Breast epithelium (tissue), 4 donors: ENCODE results near the gene CUL9. TPM values are rescaled to one million over a fixed set of nuclear protein-coding genes. Genes with fewer than 3 reads are reported as not detected.

Experiments used
- DNase-seq, 2 donors: peaks; one replicate each; pipeline ENCODE4 v3.0.0-alpha.2; 2019; ENCODE audit warnings: low spot score in 2 of 2
- H3K27ac ChIP-seq, 2 donors: fragments of 200-600 bp; sonication (generic) in 1 of 2; one replicate each; pipeline ENCODE4 v1.5.1; 2016 to 2019; ENCODE audit warnings: mild to moderate bottlenecking in 1 of 2
- H3K27me3 ChIP-seq, 2 donors: fragments of 200-600 bp; sonication (generic) in 1 of 2; one replicate each; pipeline versions ENCODE4 v1.5.1 to v1.6.0; 2017 to 2019; ENCODE audit warnings: control low read depth in 1 of 2, mild to moderate bottlenecking in 1 of 2
- H3K36me3 ChIP-seq: fragments of 200-600 bp; one replicate; pipeline ENCODE4 v1.5.1; 2019
- H3K4me1 ChIP-seq, 2 donors: fragments of 200-600 bp; sonication (generic); one replicate each; pipeline ENCODE4 v1.5.1; 2016 to 2019; ENCODE audit warnings: control low read depth in 1 of 2
- H3K4me3 ChIP-seq, 3 donors: fragments of 200-600 bp; sonication (generic); 1 replicate in 2 of 3; 2 replicates in 1 of 3; pipeline ENCODE4 v1.5.1; 2016 to 2019; ENCODE audit warnings: mild to moderate bottlenecking in 3 of 3, moderate library complexity in 2 of 3
- H3K9me3 ChIP-seq, 2 donors: fragments of 200-600 bp; sonication (generic) in 1 of 2; one replicate each; pipeline ENCODE4 v1.5.1; 2016 to 2019; ENCODE audit warnings: control low read depth in 1 of 2
- POLR2A ChIP-seq: fragments of 450-650 bp; IDR thresholded peaks from one replicate; pipeline ENCODE4 v1.6.1; 2016; ENCODE audit warnings: antibody characterized with exemption, mild to moderate bottlenecking, moderate library complexity
- POLR2AphosphoS5 ChIP-seq, 3 donors: sonication (generic); formaldehyde crosslinking; IDR thresholded peaks; one replicate each; pipeline ENCODE4 v1.6.1; 2017; ENCODE audit warnings: antibody characterized with exemption in 3 of 3
- intact Hi-C: fragments of 100-400 bp; cut with DNase I; formaldehyde crosslinking; loops from one replicate; pipeline ENCODE4 v1.15.1; 2023; ENCODE audit warnings: low total_unique reads
- total RNA-seq, 3 donors: library from RNA; depleted of rRNA; stranded (reverse); fragments of >200 nt; gene quantifications; one replicate each; pipeline ENCODE4 v1.1.0, GENCODE V29; 2016
- TF ChIP-seq, protein P1 (sequence below), 3 donors: fragments of 450-650 bp; IDR thresholded peaks; one replicate each; pipeline ENCODE4 v1.5.1; 2016 to 2017; ENCODE audit warnings: antibody characterized with exemption in 3 of 3, mild to moderate bottlenecking in 3 of 3, moderate library complexity in 3 of 3

The CUL9 gene
- total RNA-seq, 3 donors from 2014 or later = 25.1 to 47.5 (median 43.3) TPM

DNA sequence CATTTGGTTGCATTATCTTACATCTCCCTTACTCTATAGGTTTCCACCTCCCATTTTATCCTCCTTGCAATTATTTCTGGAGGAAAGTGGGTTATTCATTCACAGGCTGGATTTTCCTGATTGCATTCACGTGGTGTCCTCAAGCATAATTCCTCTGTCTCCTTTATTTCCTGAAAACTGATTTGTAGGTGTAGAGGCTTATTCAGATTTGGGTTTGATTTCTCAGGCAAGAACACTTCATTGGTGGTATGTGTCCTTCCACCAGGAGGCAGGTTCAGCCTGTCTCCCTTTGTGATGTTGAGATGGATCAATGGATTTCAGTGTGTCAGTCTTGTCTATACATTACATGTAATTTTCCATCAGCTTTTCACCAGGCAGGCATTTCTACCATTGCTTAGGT, 30.0 kb downstream of the CUL9 start:
- Histone ChIP-seq H3K4me1 (no peaks in the 10 kb centered on the region), H3K27me3 (no peaks in the 10 kb centered on the region), H3K9me3 (no peaks in the 10 kb centered on the region), H3K27ac (no peak overlapping the region), H3K36me3 (no peaks in the 10 kb centered on the region), H3K4me3 (no peak overlapping the region)
- intact Hi-C loops = no loop called here
- TF ChIP-seq POLR2A (no peak), POLR2AphosphoS5 (IDR thresholded peaks at IDR 0.05) (no peak)
- TF ChIP-seq, protein P1, sequence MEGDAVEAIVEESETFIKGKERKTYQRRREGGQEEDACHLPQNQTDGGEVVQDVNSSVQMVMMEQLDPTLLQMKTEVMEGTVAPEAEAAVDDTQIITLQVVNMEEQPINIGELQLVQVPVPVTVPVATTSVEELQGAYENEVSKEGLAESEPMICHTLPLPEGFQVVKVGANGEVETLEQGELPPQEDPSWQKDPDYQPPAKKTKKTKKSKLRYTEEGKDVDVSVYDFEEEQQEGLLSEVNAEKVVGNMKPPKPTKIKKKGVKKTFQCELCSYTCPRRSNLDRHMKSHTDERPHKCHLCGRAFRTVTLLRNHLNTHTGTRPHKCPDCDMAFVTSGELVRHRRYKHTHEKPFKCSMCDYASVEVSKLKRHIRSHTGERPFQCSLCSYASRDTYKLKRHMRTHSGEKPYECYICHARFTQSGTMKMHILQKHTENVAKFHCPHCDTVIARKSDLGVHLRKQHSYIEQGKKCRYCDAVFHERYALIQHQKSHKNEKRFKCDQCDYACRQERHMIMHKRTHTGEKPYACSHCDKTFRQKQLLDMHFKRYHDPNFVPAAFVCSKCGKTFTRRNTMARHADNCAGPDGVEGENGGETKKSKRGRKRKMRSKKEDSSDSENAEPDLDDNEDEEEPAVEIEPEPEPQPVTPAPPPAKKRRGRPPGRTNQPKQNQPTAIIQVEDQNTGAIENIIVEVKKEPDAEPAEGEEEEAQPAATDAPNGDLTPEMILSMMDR (IDR thresholded peaks at IDR 0.05) = no peak
- DNase-seq = no peak

GRCh38 chr6:43213431-43213830, 31.4 kb downstream of the CUL9 start:
- no peaks in the 10 kb centered on the region for H3K9me3 ChIP-seq
- intact Hi-C loops = no loop called here
- H3K27ac ChIP-seq = no peak overlapping the region
- H3K4me3 ChIP-seq = no peak overlapping the region
- H3K27me3 ChIP-seq = no peaks in the 10 kb centered on the region
- TF ChIP-seq, protein P1 (IDR thresholded peaks at IDR 0.05) = no peak
- TF ChIP-seq POLR2A = no peak
- TF ChIP-seq POLR2AphosphoS5 (IDR thresholded peaks at IDR 0.05) = no peak
- no peaks in the 10 kb centered on the region for H3K4me1 ChIP-seq
- no peaks in the 10 kb centered on the region for H3K36me3 ChIP-seq
- no peak for DNase-seq

DNA sequence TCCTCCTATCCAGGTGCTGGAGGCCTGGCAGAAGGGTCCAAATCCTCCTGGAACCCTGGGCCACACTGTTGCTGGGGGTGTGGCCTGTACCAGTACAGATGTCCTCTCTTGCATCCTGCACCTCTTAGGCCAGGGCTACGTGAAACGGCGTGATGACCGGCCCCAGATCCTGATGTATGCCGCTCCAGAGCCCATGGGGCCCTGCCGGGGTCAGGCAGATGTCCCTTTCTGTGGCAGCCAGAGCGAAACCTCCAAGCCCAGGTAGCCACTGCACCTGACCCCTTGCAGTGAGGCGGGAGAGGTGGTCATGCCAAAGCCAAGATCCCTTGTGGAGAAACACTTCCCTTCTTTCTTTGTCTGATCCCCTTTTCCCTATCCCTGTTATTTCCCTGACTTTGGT, 33.1 kb downstream of the CUL9 start:
- intact Hi-C loops = no loop called here
- TF ChIP-seq POLR2A (no peak), POLR2AphosphoS5 (IDR thresholded peaks at IDR 0.05) (no peak)
- TF ChIP-seq, protein P1 (IDR thresholded peaks at IDR 0.05) = no peak
- Histone ChIP-seq H3K27me3 (no peaks in the 10 kb centered on the region), H3K9me3 (no peaks in the 10 kb centered on the region), H3K36me3 (no peaks in the 10 kb centered on the region), H3K4me1 (no peaks in the 10 kb centered on the region), H3K4me3 (no peak overlapping the region), H3K27ac (no peak overlapping the region)
- DNase-seq = no peak

DNA sequence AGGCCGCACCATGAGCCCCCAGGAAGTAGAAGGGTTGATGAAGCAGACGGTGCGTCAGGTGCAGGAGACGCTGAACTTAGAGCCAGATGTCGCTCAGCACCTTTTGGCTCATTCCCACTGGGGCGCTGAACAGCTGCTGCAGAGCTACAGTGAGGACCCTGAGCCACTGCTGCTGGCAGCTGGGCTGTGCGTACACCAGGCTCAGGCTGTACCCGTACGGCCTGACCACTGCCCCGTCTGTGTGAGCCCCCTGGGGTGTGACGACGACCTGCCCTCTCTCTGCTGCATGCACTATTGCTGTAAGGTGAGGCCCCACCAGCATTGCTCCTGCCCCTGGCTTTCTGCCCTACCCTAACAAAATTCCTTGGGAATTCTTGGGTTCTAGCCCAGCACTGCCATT, 34.2 kb downstream of the CUL9 start:
- no peaks in the 10 kb centered on the region for H3K27me3 ChIP-seq
- TF ChIP-seq POLR2A = no peak
- TF ChIP-seq, protein P1 (IDR thresholded peaks at IDR 0.05) = no peak
- no peak for TF ChIP-seq POLR2AphosphoS5 (IDR thresholded peaks at IDR 0.05)
- DNase-seq = no peak
- H3K9me3 ChIP-seq = no peaks in the 10 kb centered on the region
- H3K36me3 ChIP-seq = no peaks in the 10 kb centered on the region
- H3K4me3 ChIP-seq = no peak overlapping the region
- no peak overlapping the region for H3K27ac ChIP-seq
- intact Hi-C loops = loop anchor here (1.0 kb wide), 1 partner anchor 37 kb away; no protein-coding TSS in a partner anchor
- peaks cover 0 to 1% of the 10 kb centered on the region in 2 donors for H3K4me1 ChIP-seq

DNA sequence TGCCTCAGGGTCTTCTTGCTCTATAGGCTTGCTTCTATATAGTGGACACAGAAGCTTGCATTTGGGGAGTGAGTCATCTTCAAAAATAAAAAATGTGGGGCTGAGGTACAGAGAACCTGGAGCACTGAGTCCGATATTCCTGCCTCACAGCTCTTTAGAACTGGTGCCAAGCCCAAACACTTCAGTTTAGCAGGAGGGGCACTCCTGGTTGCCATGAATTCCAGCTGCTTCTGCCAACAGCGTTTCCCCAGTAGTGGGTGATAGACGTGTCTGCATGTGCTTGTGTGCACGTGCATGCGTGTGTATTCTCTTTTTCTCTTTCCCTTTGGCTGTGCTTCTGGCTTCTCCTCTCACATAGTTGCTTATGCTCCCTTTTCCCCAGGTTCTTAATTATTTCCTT, 35.4 kb downstream of the CUL9 start:
- Histone ChIP-seq H3K27me3 (no peaks in the 10 kb centered on the region), H3K27ac (no peak overlapping the region), H3K4me3 (no peak overlapping the region), H3K9me3 (no peaks in the 10 kb centered on the region), H3K36me3 (no peaks in the 10 kb centered on the region), H3K4me1 (peaks cover 0 to 4% of the 10 kb centered on the region in 2 donors)
- DNase-seq = no peak
- intact Hi-C loops = no loop called here
- TF ChIP-seq, protein P1 (IDR thresholded peaks at IDR 0.05) = no peak
- TF ChIP-seq POLR2A (no peak), POLR2AphosphoS5 (IDR thresholded peaks at IDR 0.05) (no peak)
